GM21381 (cell line): ENCODE results near the gene SLC22A4.
A peak's percentile ranks its signal among the peaks of the same experiment; 100 is the strongest.

Experiments used
- ATAC-seq: cut with Tn5 transposase; IDR thresholded peaks from one replicate; pipeline ENCODE4 v1.9.1; 2021; ENCODE audit warnings: mild to moderate bottlenecking, moderate library complexity; ENCODE audit not compliant: unreplicated experiment

Gene SLC22A4

GRCh38 chr5:132293992-132294727, at the start of gene SLC22A4:
Gene SLC22A4, plus strand, starts transcription at chr5:132294394. Its CDS starts 223 bp downstream, at chr5:132294617.
- ATAC-seq = peak; percentile 62

GRCh38 chr5:132245593-132245992, 48.6 kb upstream of the SLC22A4 start:
- ATAC-seq = no peak

GRCh38 chr5:132246806-132247205, 47.4 kb upstream of the SLC22A4 start:
- ATAC-seq = no peak

- ATAC-seq = no peak
These were observed 43.6 kb upstream of the SLC22A4 start for GRCh38 chr5:132250547-132250946.

GRCh38 chr5:132251220-132251725, 42.9 kb upstream of the SLC22A4 start:
- no peak for ATAC-seq

- ATAC-seq = no peak
These were observed 41.2 kb upstream of the SLC22A4 start for GRCh38 chr5:132253008-132253441.

GRCh38 chr5:132253452-132254320, 40.5 kb upstream of the SLC22A4 start:
- no peak for ATAC-seq

GRCh38 chr5:132254321-132254977, 39.7 kb upstream of the SLC22A4 start:
- no peak for ATAC-seq

- no peak for ATAC-seq
These were observed 38.0 kb upstream of the SLC22A4 start for GRCh38 chr5:132256086-132256782.

GRCh38 chr5:132256783-132257130, 37.4 kb upstream of the SLC22A4 start:
- no peak for ATAC-seq

- no peak for ATAC-seq
These were observed 36.8 kb upstream of the SLC22A4 start, which contains the start of gene PDLIM4 for GRCh38 chr5:132257131-132258101. Gene PDLIM4, plus strand, starts transcription at chr5:132257696. Its CDS starts 39 bp downstream, at chr5:132257735.

- ATAC-seq = no peak
These were observed 35.8 kb upstream of the SLC22A4 start for GRCh38 chr5:132258102-132259068.

- no peak for ATAC-seq
These were observed 34.9 kb upstream of the SLC22A4 start for GRCh38 chr5:132259069-132259851.

GRCh38 chr5:132260051-132260450, 34.1 kb upstream of the SLC22A4 start:
- ATAC-seq = no peak

GRCh38 chr5:132260714-132261551, 33.3 kb upstream of the SLC22A4 start:
- no peak for ATAC-seq
